Activated T-cell treated with anti-CD3 and anti-CD28 coated beads, Interleukin-2, amount 50 U/mL, for 72 hours (primary cell): ENCODE data around the gene ATP8B4. TPM values are rescaled to one million over a fixed set of nuclear protein-coding genes. Genes with fewer than 3 reads are reported as not detected.

Source experiments
- ATAC-seq, 2 donors: fragments of 150-1000 bp; cut with Tn5 transposase; replicated peaks in 1 of 2; 2 replicates each; pipeline ENCODE4 v1.10.0; 2021; ENCODE audit warnings: moderate library complexity in 2 of 2, mild to moderate bottlenecking in 1 of 2
- DNase-seq, 2 donors: peaks; one replicate each; pipeline ENCODE4 v3.0.0; 2021 to 2022; ENCODE audit warnings: mixed read lengths in 1 of 2
- H3K27ac Mint-ChIP-seq: one replicate; pipeline ENCODE4 v1.8.0; 2022; ENCODE audit warnings: mild to moderate bottlenecking, moderate library complexity, mixed read lengths
- H3K27me3 Mint-ChIP-seq: one replicate; pipeline ENCODE4 v1.8.0; 2022; ENCODE audit warnings: low read depth, mixed read lengths
- H3K36me3 Mint-ChIP-seq, 2 donors: one replicate each; pipeline ENCODE4 v1.8.0; 2022; ENCODE audit warnings: mixed read lengths in 2 of 2, mild to moderate bottlenecking in 1 of 2; ENCODE audit not compliant: insufficient read depth in 2 of 2
- H3K4me1 Mint-ChIP-seq: one replicate; pipeline ENCODE4 v1.8.0; 2022; ENCODE audit warnings: low read depth, mixed read lengths
- H3K4me3 Mint-ChIP-seq, 2 donors: one replicate each; pipeline ENCODE4 v1.8.0; 2022; ENCODE audit warnings: mild to moderate bottlenecking in 2 of 2, mixed read lengths in 2 of 2, moderate library complexity in 2 of 2
- H3K9me3 Mint-ChIP-seq, 2 donors: one replicate each; pipeline ENCODE4 v1.8.0; 2022; ENCODE audit warnings: mixed read lengths in 2 of 2
- total RNA-seq, 2 donors: library from RNA; stranded (reverse); gene quantifications; one replicate each; pipeline ENCODE4 v1.2.3, GENCODE V29; 2022

Gene ATP8B4
- total RNA-seq, 2 donors from 2014 or later: 14.0 to 21.3 TPM

DNA sequence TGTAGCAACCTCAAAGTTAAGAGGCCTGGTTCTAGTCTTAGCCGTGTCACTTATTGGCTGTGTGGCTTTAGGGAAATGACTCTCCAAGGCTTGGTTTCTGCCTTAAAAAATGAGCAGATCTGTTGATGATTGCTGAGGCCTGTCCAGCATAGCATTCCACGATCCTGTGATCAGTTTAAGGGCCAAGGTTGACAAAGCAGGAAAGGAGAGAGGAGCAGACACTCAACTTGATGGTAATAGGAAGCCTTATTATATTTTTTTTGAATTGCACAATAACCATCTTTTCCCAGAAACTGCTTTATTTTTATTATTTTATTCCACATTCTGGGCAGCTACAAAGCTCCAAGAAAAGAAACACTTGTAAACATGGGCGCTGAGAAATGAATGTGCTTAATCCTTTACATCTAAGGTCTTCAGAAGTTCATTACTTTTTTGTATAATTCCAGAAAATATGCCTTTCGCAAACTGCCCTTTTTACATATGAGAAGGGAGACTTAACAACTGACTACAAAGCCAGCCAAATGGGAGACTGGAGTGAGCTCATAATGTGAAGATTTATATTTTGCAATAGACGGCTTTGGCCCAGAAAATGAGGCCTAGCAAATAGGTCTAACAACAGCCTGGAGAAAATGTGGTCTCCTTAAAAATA, 241.0 kb downstream of the ATP8B4 start:
- no peaks in the 10 kb centered on the region for H3K27me3 Mint-ChIP-seq
- H3K4me1 Mint-ChIP-seq: no peaks in the 10 kb centered on the region
- no peak overlapping the region for H3K27ac Mint-ChIP-seq
- H3K36me3 Mint-ChIP-seq: no peaks in the 10 kb centered on the region
- DNase-seq (no peak), ATAC-seq (no peak)
- H3K9me3 Mint-ChIP-seq: no peaks in the 10 kb centered on the region
- no peak overlapping the region for H3K4me3 Mint-ChIP-seq

DNA sequence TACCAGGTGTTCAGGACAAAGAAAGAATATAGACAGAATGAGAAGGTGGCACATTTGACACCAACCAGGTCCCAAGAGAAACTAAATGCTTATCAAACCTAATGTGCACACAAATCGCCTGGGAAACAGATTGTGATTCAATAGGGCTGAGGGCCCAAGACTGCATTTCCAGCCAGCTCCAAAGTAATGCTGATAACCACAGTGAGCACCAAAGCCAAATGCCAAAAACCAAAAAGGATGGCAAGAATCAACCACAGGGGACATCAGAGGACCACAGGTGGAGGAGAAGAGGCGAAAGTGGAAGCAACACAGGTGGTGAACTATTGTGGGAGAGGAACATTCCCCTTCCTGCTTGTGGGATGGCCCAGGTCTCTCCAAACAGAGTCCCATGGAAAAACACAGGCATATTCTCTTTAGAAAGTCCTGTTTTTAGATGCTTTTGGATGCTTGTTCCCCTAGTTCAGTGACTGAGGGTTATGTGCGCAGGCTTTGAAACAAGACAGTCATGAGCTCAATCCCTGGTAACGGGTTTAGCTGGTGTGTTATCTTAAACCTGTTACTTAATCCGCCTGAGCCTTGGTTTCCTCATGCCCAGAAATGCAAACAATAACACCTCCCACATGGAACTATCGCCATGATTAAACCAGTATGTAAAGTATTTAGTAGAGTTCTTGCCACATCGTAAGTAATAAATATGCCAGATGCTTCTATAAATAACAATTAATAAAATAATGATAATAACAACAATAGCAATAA, 241.7 kb downstream of the ATP8B4 start:
- no peak overlapping the region for H3K27ac Mint-ChIP-seq

DNA sequence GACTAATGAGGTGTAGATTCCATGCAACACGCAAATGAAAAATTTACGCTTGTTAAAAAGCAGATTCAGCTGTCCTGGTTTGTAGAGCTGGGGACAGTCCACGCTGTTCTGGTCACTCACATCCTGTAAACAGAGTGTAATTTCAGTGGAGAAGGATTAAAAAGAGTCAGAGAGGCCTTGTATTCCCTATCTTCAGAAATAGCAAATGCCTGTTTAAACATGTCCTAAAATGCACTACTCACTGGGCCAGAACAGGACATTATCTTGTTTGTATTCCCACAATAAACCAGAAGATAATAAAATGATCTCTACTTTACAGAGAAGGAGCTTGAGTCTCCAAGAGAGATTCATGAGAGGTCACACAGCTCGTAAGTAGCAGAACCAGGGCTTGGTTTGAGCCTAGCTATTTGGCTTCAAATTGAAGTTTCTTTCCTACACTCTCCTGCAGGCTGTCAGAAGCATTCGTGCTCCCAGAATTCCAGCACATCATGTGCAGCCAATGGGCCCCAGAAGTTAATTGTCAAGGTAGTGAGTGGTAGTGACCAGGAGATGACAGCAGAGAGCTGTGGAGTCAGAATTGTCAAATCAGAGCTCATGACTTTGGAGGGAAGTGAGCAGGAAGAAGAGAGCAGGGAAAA, 242.5 kb downstream of the ATP8B4 start:
- Mint-ChIP-seq H3K4me1 (no peaks in the 10 kb centered on the region), H3K27me3 (no peaks in the 10 kb centered on the region), H3K9me3 (no peaks in the 10 kb centered on the region), H3K27ac (no peak overlapping the region), H3K4me3 (no peak overlapping the region), H3K36me3 (no peaks in the 10 kb centered on the region)
- no peak for ATAC-seq
- DNase-seq: no peak

More for the DNA sequence above, 241.7 kb downstream of the ATP8B4 start:
- no peak for DNase-seq
- Mint-ChIP-seq H3K36me3 (no peaks in the 10 kb centered on the region), H3K4me3 (no peak overlapping the region), H3K9me3 (no peaks in the 10 kb centered on the region), H3K27me3 (no peaks in the 10 kb centered on the region), H3K4me1 (no peaks in the 10 kb centered on the region)
- no peak for ATAC-seq

DNA sequence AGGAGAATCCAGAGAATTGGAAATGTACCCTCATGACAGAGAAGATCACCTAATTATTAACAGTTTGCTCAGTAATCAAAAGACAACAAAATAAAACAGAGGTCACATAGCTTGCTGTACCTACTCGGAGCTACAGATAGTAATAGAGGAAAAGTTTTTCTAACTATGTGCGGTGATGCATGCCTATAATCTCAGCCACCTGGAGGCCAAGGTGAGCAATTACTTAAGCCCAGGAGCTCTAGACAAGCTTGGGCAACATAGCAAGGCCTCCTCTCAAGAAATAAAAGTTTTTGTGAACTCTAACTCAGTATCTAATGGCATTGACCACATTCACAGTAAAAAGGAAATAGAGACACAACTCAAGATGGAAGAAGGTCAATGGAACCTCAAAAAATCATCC, 243.6 kb downstream of the ATP8B4 start:
- DNase-seq (no peak), ATAC-seq (no peak)
- H3K4me3 Mint-ChIP-seq: no peak overlapping the region
- H3K36me3 Mint-ChIP-seq: no peaks in the 10 kb centered on the region
- H3K27ac Mint-ChIP-seq: no peak overlapping the region
- H3K9me3 Mint-ChIP-seq: no peaks in the 10 kb centered on the region
- no peaks in the 10 kb centered on the region for H3K4me1 Mint-ChIP-seq
- no peaks in the 10 kb centered on the region for H3K27me3 Mint-ChIP-seq

DNA sequence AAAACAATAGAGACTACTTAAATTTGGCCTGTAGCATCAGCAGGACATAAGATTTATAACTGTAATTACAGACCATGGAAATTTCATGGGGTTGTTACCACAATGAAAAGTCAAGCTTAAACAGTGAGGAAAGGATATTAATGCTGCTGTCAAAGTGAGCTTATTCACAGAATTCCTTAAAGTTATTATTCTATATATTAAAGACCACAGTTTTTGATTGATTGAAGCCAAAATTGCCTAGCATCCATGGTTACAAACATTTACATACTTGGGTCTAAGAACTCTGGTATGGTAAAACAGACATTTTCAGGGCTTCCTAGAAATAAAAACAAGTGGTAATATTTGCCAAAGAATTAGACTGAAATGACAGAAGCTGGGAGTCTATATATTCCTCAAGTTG, 248.6 kb downstream of the ATP8B4 start:
- Mint-ChIP-seq H3K9me3 (peaks cover 0 to 2% of the 10 kb centered on the region in 2 donors), H3K36me3 (no peaks in the 10 kb centered on the region), H3K4me3 (no peak overlapping the region), H3K27ac (no peak overlapping the region), H3K27me3 (peaks cover 9% of the 10 kb centered on the region), H3K4me1 (no peaks in the 10 kb centered on the region)
- DNase-seq (no peak), ATAC-seq (no peak)

DNA sequence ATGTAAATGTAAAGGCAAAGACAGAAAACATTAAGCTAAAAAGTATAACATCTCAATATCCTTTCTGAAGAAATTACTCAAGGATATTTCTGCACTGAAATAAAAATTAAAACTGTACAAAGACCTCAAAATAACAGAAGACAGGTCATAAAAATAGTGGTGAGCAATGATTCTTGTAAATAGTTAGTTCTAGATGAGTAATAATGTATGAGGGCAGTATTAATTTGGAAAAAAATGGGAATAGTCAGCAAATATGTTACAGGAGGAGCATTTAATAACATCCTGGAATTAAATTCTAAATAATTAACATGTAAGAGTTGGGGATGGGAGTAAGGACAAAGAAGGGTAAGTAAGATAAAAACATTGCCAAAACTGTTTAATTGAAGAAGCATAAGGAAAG, 250.7 kb downstream of the ATP8B4 start:
- ATAC-seq (no peak), DNase-seq (no peak)
- H3K9me3 Mint-ChIP-seq: peaks cover 0 to 2% of the 10 kb centered on the region in 2 donors
- no peak overlapping the region for H3K4me3 Mint-ChIP-seq
- H3K36me3 Mint-ChIP-seq: no peaks in the 10 kb centered on the region
- H3K4me1 Mint-ChIP-seq: no peaks in the 10 kb centered on the region
- no peak overlapping the region for H3K27ac Mint-ChIP-seq
- H3K27me3 Mint-ChIP-seq: peaks cover 9% of the 10 kb centered on the region

DNA sequence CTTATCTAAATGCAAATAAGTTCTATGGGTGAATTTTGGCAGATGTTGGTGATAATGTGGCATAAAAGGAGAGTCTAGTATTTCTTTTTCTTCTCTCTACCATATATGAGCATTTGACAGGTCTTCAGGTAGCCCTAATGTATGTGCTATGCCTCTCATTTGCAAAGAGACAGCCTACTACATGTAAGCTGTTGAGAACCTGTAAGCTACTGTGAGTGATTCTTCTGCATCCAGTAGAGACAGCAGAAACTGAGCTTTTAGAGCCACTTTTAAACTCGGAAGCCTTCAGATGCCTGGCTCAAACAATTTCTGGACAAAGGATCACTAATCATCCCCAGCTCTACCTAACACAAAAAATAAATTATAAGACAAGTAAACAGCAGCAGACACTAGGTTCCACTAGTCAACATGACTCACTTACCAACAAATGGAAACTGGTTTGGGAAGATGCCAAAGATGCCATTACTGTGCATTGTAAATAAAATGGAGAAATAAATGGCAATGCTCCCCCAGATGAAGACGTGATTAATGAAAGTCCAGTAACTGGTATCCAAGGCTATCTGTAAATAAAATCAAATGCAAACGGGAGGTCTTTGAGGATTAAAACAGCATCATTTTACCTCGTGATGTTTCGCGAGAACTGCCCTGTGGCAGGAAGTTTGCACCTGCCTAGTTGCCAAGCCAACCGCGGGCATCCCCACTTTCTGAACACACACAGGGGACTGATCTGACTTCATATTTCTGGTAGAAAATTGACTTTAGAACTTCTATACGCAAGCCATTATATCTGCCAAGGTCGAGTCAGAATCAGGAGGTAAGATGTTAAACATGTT, 252.9 kb downstream of the ATP8B4 start:
- ATAC-seq (no peak), DNase-seq (no peak)
- Mint-ChIP-seq H3K36me3 (no peaks in the 10 kb centered on the region), H3K9me3 (peaks cover 0 to 2% of the 10 kb centered on the region in 2 donors), H3K4me3 (no peak overlapping the region), H3K27ac (no peak overlapping the region), H3K27me3 (peaks cover 9% of the 10 kb centered on the region), H3K4me1 (no peaks in the 10 kb centered on the region)

DNA sequence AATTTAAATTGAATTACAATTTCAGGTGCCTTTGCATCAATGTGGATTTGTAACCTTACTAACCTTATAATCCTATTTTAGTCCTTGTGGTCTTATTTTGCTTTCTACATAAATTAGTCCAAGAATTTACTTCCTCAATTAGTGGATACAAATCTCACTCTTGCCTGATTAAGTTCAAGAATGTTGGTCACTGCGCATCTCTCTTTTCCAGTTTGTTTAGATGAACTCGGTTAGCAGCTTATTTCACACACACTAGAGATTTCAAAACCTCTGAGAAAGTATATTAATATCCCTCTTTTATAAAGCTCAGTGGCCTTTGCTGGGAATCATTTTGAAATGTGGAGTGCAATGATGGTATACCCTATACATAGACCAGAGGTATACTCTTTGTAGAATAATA, 254.8 kb downstream of the ATP8B4 start:
- peaks cover 9% of the 10 kb centered on the region for H3K27me3 Mint-ChIP-seq
- no peak overlapping the region for H3K4me3 Mint-ChIP-seq
- no peaks in the 10 kb centered on the region for H3K36me3 Mint-ChIP-seq
- no peaks in the 10 kb centered on the region for H3K4me1 Mint-ChIP-seq
- ATAC-seq: no peak
- DNase-seq: no peak
- H3K9me3 Mint-ChIP-seq: peaks cover 0 to 2% of the 10 kb centered on the region in 2 donors
- H3K27ac Mint-ChIP-seq: no peak overlapping the region

DNA sequence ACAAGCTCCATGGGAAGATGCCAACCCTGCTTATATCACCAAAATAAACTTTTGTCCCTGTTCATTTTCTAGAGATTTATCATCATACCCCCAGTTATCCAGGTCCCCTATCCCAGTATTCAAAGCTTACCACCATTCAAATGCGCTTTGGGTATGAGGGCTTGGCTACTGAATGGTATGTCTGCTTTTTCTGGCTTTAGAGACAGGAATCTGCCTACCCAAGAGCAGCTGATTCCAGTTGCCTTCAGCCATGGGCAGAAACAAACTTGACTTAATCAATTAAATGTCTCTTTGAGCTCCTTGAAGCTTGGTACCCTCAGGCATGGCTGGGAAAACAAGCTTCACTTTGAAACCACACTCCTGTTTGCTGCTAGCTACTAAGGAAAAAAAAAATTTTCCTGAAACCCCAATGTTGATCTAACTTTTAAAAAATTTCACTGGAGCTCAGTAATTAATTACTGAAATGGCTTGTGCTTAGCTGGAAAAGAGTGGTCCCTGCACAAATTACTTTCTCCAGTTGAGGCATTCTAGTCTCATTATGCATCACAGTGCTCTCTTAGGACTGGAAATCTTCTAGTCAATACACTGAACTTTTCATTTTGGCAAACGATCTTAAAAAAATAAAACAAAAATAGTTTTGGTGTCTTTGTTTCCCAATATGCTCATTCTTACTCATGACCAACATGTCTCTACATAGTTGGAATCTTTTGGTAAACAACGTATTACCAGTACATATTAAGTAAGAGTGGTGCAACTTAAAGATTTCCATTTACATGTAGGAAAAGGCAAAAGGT, 255.4 kb downstream of the ATP8B4 start:
- no peak for ATAC-seq
- H3K27me3 Mint-ChIP-seq: peaks cover 9% of the 10 kb centered on the region
- no peaks in the 10 kb centered on the region for H3K4me1 Mint-ChIP-seq
- no peak overlapping the region for H3K27ac Mint-ChIP-seq
- no peak overlapping the region for H3K4me3 Mint-ChIP-seq
- no peaks in the 10 kb centered on the region for H3K36me3 Mint-ChIP-seq
- peaks cover 0 to 2% of the 10 kb centered on the region in 2 donors for H3K9me3 Mint-ChIP-seq
- DNase-seq: no peak

DNA sequence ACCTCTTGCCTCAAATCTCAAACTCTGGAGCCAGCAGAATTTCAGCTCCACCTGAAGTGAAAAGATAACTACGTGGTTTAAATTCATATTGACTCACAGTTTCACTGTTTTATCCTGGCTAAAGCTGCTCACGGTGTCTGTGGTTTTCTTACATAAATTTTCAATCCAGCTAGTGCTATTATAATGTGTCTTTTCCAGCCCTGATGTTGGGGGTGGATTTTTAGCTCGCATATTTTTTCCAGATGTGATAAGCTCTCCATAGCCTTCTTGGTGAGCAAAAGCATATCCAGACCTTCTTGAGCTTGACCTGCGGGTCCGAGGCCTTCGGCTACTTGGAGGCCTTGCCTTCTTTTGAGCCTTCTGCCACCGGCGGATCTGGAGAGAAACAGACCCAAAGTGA, 258.9 kb downstream of the ATP8B4 start:
- Mint-ChIP-seq H3K27ac (no peak overlapping the region), H3K27me3 (no peaks in the 10 kb centered on the region)

DNA sequence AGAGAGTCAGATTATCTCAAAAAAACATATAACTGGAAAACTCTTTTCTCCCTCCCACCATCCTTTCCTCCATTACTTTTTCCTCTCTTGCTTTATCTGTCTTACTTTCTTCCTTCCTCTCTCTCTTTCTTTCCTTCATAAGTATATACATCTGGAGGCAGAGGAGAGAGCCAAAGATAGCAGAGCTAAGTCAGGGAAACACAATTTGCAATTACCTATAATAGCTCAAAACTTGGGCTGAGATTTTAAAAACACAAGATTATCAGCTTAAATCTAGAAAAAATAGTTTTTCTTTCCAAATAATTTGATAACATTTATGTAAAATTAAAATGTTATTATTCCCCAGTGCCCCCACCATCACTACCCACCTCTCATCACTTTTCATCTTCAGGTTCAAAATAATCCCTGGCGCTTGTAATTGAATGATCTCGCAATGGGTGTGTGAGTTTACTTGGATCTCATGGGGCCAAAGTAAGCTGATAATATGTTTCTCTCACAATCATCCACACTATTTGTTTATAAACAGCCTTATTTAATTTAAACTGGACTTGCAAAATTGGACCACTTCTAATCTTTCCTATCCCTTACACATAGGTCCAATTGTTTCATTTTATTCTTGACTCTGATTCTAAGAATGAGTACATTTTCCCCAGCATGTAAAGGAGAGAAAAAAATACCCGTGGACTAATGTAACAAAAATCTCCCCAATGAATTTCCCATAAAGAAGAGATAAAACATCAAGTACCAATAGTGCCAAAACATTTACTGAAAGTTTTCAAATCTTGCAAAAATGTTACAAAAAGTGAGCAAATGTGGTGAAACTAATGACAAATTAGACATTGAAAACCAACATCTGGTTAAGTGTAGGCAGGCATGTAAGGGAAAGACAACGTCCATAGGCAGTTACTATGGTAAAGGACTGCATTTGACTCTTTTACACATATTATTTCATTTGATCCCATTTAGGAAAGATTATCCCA, 261.2 kb downstream of the ATP8B4 start:
- H3K27ac Mint-ChIP-seq: no peak overlapping the region
- no peaks in the 10 kb centered on the region for H3K36me3 Mint-ChIP-seq
- no peaks in the 10 kb centered on the region for H3K4me1 Mint-ChIP-seq
- H3K4me3 Mint-ChIP-seq: no peak overlapping the region
- H3K9me3 Mint-ChIP-seq: no peaks in the 10 kb centered on the region
- H3K27me3 Mint-ChIP-seq: no peaks in the 10 kb centered on the region
- ATAC-seq: no peak
- no peak for DNase-seq

More for the DNA sequence above, 258.9 kb downstream of the ATP8B4 start:
- no peaks in the 10 kb centered on the region for H3K4me1 Mint-ChIP-seq
- ATAC-seq (no peak), DNase-seq (no peak)
- H3K4me3 Mint-ChIP-seq: no peak overlapping the region
- no peaks in the 10 kb centered on the region for H3K9me3 Mint-ChIP-seq
- H3K36me3 Mint-ChIP-seq: no peaks in the 10 kb centered on the region
